Activated CD8-positive, alpha-beta memory T cell treated with anti-CD3 and anti-CD28 coated beads, Interleukin-2, amount 10 ng/mL, durations not matched to agents 7 days and 5 days (primary cell): ENCODE results near the gene TEAD3. TPM values are rescaled to one million over a fixed set of nuclear protein-coding genes. Genes with fewer than 3 reads are reported as not detected.
"Not testable (repeated sequence)": the region's sequence is repeated elsewhere in the genome, so short reads cannot be mapped to it uniquely, and the experiment has no call there.

Source experiments
- ATAC-seq: fragments of 150-1000 bp; cut with Tn5 transposase; one replicate; pipeline ENCODE4 v1.10.0; 2021; ENCODE audit warnings: moderate library complexity
- CTCF ChIA-PET: fragments of 350-600 bp; sonication (Branson Sonifier 250); formaldehyde crosslinking; loops from one replicate; lab custom pipeline; 2021; ENCODE audit warnings: antibody characterized with exemption; lab: Charles Lee
- DNase-seq: peaks from one replicate; pipeline ENCODE4 v3.0.0-alpha.2; 2020
- H3K27ac Mint-ChIP-seq: one replicate; pipeline ENCODE4 v1.8.0; 2021; ENCODE audit warnings: mild to moderate bottlenecking, mixed read lengths
- H3K27me3 Mint-ChIP-seq: one replicate; pipeline ENCODE4 v1.8.0; 2021; ENCODE audit warnings: mixed read lengths
- H3K36me3 Mint-ChIP-seq: one replicate; pipeline ENCODE4 v1.8.0; 2021; ENCODE audit warnings: mild to moderate bottlenecking, mixed read lengths
- H3K4me1 Mint-ChIP-seq: one replicate; pipeline ENCODE4 v1.8.0; 2021; ENCODE audit warnings: mixed read lengths
- H3K4me3 Mint-ChIP-seq: one replicate; pipeline ENCODE4 v1.8.0; 2021; ENCODE audit warnings: mild to moderate bottlenecking, moderate library complexity, mixed read lengths
- H3K9me3 Mint-ChIP-seq: one replicate; pipeline ENCODE4 v1.8.0; 2022; ENCODE audit warnings: low read depth, mixed read lengths
- total RNA-seq, 2 experiments: library from RNA; stranded (reverse); gene quantifications; one replicate each; pipeline ENCODE4 v1.2.3, GENCODE V29; 2021

TEAD3 gene
- total RNA-seq, 2 experiments from 2014 or later: 0.16 TPM; not detected in 1

DNA sequence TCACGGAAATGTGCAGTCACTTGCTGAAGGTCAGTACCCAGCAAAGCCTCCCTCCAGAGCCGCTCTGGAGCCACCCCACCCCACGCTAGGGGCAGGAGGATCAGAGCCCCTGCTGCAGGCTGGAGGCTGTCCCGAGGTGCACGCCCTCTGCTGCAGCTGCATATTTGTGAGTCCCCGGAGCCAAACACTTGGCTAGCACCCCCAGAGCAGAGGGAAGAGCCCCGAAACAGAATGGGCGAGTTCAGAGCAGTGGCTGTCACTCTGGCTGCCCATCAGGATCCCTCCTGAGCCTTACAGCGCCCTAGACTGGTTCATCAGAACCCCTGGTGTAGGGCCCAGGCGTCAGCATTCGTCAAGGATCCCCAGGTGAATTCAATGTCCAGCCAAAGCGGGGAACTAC, 25.3 kb upstream of the TEAD3 start:
- CTCF ChIA-PET: interaction anchor here (0.7 to 7.9 kb wide), 21 partner anchors 8 to 438 kb away, joined by 3 to 89 read pairs (median 4); partner anchors contain the start of genes ARMC12, DEF6 and TEAD3
- peak overlapping the region; percentile 73 for H3K27ac Mint-ChIP-seq
- no peak overlapping the region for H3K4me3 Mint-ChIP-seq
- H3K9me3 Mint-ChIP-seq: no peaks in the 10 kb centered on the region
- H3K27me3 Mint-ChIP-seq: peaks cover 5% of the 10 kb centered on the region
- DNase-seq (no peak), ATAC-seq (no peak)
- peaks cover 17% of the 10 kb centered on the region for H3K4me1 Mint-ChIP-seq
- H3K36me3 Mint-ChIP-seq: no peaks in the 10 kb centered on the region

- H3K27ac Mint-ChIP-seq: no peak overlapping the region
- CTCF ChIA-PET: interaction anchor here (6.4 to 7.9 kb wide), 2 partner anchors 31 to 215 kb away, joined by 73 to 89 read pairs; partner anchors contain the start of gene ARMC12
Measured at GRCh38 chr6:35521235-35521634, 24.4 kb upstream of the TEAD3 start.

GRCh38 chr6:35519313-35520015, 22.6 kb upstream of the TEAD3 start:
- DNase-seq (no peak), ATAC-seq (no peak)
- H3K36me3 Mint-ChIP-seq: no peaks in the 10 kb centered on the region
- peaks cover 8% of the 10 kb centered on the region for H3K27me3 Mint-ChIP-seq
- CTCF ChIA-PET: interaction anchor here (0.7 to 7.9 kb wide), 3 partner anchors 33 to 217 kb away, joined by 3 to 89 read pairs (median 73); partner anchors contain the start of gene ARMC12
- H3K4me1 Mint-ChIP-seq: peaks cover 18% of the 10 kb centered on the region
- no peaks in the 10 kb centered on the region for H3K9me3 Mint-ChIP-seq
- no peak overlapping the region for H3K27ac Mint-ChIP-seq
- H3K4me3 Mint-ChIP-seq: no peak overlapping the region

More at GRCh38 chr6:35521235-35521634, 24.4 kb upstream of the TEAD3 start:
- no peak overlapping the region for H3K4me3 Mint-ChIP-seq
- no peak for DNase-seq
- H3K27me3 Mint-ChIP-seq: peaks cover 8% of the 10 kb centered on the region
- no peaks in the 10 kb centered on the region for H3K9me3 Mint-ChIP-seq
- ATAC-seq: no peak
- no peaks in the 10 kb centered on the region for H3K36me3 Mint-ChIP-seq
- H3K4me1 Mint-ChIP-seq: peaks cover 17% of the 10 kb centered on the region

DNA sequence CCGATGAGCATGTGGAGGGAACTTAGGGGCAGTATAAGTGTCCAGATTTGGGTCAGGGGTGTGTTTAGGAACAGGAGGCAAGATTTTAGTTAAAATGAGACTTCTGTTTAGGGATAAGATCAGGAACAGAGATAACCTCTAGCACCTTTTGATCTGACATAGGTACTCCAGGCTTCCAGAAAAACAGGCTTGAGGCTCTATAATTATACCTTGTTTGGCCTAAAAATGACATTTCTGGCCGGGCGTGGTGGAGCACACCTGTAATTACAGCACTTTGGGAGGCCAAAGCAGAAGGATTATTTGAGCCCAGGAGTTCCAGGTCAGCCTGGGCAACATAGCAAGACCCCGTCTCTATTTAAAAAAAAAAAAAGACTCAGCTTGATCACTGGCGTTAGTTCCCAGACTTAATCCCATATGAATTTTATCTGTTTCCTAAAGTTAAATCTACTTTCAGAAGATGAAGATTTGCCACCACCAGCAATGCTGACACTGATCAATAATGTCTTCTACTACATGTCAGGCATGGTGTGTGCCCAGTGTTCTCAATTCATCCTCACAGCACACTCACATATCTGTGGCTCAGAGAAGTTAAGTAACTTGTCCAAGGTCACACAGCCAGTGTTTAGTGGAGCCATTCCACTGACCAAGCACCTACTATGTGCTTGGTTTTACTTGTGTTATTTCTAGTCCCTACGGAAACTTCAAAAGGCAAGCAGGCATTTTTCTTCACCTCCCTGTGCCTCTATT, 21.9 kb upstream of the TEAD3 start:
- ATAC-seq (no peak), DNase-seq (no peak)
- CTCF ChIA-PET: interaction anchor here (1.5 kb wide), 1 partner anchor 34 kb away, joined by 5 read pairs; no protein-coding TSS in a partner anchor
- Mint-ChIP-seq H3K9me3 (no peaks in the 10 kb centered on the region), H3K27ac (no peak overlapping the region), H3K36me3 (no peaks in the 10 kb centered on the region), H3K27me3 (peaks cover 11% of the 10 kb centered on the region), H3K4me3 (no peak overlapping the region), H3K4me1 (peaks cover 15% of the 10 kb centered on the region)

- H3K27ac Mint-ChIP-seq, ATAC-seq, H3K9me3 Mint-ChIP-seq, DNase-seq, H3K36me3 Mint-ChIP-seq, H3K4me3 Mint-ChIP-seq: not testable (repeated sequence)
- Mint-ChIP-seq H3K4me1 (peaks cover 11% of the 10 kb centered on the region), H3K27me3 (peaks cover 14% of the 10 kb centered on the region)
- CTCF ChIA-PET: interaction anchor here (1.5 to 1.6 kb wide), 2 partner anchors 9 to 34 kb away, joined by 5 to 6 read pairs; no protein-coding TSS in a partner anchor
Measured at GRCh38 chr6:35517978-35518377, 21.1 kb upstream of the TEAD3 start.

DNA sequence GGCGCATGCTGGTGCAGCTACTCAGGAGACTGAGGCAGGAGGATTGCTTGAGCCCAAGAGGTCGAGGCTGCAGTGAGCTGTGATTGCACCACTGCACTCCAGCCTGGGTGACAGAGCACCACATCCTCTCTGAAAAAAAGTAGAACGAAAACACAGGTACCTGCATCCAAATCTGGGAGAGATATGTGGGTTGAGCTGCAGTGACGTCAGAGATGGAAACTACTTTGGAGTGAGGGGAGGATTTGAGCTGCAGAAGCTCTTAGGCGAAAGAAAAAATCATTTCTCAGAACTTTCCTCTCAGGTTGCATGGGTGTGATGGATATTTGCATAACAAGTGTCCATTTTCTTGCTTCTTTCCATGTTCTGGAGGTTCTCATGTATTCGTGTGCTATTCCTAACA, 19.8 kb upstream of the TEAD3 start:
- no peak for ATAC-seq
- CTCF ChIA-PET: interaction anchor here (1.2 to 1.6 kb wide), 3 partner anchors 10 to 37 kb away, joined by 3 to 6 read pairs (median 4); no protein-coding TSS in a partner anchor
- Mint-ChIP-seq H3K27ac (no peak overlapping the region), H3K36me3 (no peaks in the 10 kb centered on the region), H3K4me3 (no peak overlapping the region), H3K9me3 (no peaks in the 10 kb centered on the region), H3K27me3 (peaks cover 16% of the 10 kb centered on the region), H3K4me1 (peaks cover 2% of the 10 kb centered on the region)
- no peak for DNase-seq

GRCh38 chr6:35515939-35516338, 19.1 kb upstream of the TEAD3 start:
- not testable (repeated sequence) for H3K9me3 Mint-ChIP-seq, H3K36me3 Mint-ChIP-seq, ATAC-seq, H3K27ac Mint-ChIP-seq, DNase-seq, H3K4me1 Mint-ChIP-seq, H3K4me3 Mint-ChIP-seq
- CTCF ChIA-PET: interaction anchor here (1.2 kb wide), 1 partner anchor 36 kb away, joined by 4 read pairs; no protein-coding TSS in a partner anchor
- H3K27me3 Mint-ChIP-seq: peaks cover 23% of the 10 kb centered on the region

DNA sequence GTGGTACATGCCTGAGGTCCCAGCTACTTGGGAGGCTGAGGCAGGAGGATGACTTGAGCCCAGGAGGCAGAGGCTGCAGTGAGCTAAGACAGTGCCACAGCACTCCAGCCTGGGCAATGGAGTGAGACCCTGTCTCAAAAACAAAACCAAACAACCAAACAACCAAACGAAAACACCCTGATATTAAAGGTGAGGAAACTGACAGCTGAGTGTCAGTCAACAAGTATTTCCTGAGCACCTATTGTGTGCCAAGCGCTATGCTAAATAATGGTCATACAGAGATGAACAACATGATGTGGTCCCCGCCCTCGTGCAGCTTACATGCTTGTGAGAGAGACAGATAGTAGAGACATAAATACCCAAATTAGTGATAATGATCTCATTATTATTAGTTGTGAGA, 17.7 kb upstream of the TEAD3 start:
- ATAC-seq: no peak
- Mint-ChIP-seq H3K4me1 (peaks cover 2% of the 10 kb centered on the region), H3K27ac (no peak overlapping the region), H3K9me3 (no peaks in the 10 kb centered on the region), H3K36me3 (no peaks in the 10 kb centered on the region), H3K27me3 (peaks cover 32% of the 10 kb centered on the region), H3K4me3 (no peak overlapping the region)
- CTCF ChIA-PET: interaction anchor here (0.7 to 0.8 kb wide), 2 partner anchors 8 to 280 kb away, joined by 3 to 4 read pairs; no protein-coding TSS in a partner anchor
- DNase-seq: no peak

DNA sequence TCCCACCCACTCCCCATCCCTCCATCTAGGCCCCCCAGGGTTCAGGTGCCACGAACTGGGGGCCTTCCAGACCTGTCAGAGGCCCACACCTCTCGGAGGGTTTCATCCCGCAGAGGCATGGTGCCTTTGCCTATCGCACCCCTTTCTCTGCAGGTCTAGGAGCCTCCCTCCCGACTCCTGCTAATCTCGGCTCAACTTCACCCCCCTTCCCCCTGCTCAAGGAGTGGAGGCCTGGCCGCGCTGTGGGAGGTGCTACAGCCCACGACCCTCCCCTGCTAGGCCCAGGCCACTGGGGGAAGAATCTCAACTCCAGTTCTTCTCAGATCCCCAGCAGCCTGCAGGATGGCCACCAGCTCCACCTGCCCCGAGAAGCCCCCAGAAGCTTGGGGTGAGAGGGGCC, 15.9 kb upstream of the TEAD3 start, which contains the start of gene TULP1:
TULP1 (minus strand) TSS at position 157 of the 400 bp plus-strand sequence; CDS start at position 119, 38 bp downstream.
- H3K27ac Mint-ChIP-seq: no peak within 1 kb of the TSS
- no peaks in the 10 kb centered on the region for H3K9me3 Mint-ChIP-seq
- no peak within 1 kb of the TSS for H3K4me3 Mint-ChIP-seq
- H3K27me3 Mint-ChIP-seq: peaks cover 28% of the 10 kb centered on the region
- no peak for ATAC-seq
- peaks cover 2% of the 10 kb centered on the region for H3K4me1 Mint-ChIP-seq
- H3K36me3 Mint-ChIP-seq: no peaks in the 10 kb centered on the region
- CTCF ChIA-PET: no interaction called here
- DNase-seq: no peak

GRCh38 chr6:35512006-35512405, 15.1 kb upstream of the TEAD3 start:
- Mint-ChIP-seq H3K4me1 (peaks cover 2% of the 10 kb centered on the region), H3K9me3 (no peaks in the 10 kb centered on the region), H3K4me3 (no peak overlapping the region), H3K27ac (no peak overlapping the region), H3K36me3 (no peaks in the 10 kb centered on the region), H3K27me3 (peaks cover 28% of the 10 kb centered on the region)
- no peak for DNase-seq
- CTCF ChIA-PET: no interaction called here
- no peak for ATAC-seq

GRCh38 chr6:35511562-35511941, 14.7 kb upstream of the TEAD3 start:
- Mint-ChIP-seq H3K27ac (no peak overlapping the region), H3K4me3 (no peak overlapping the region), H3K4me1 (peaks cover 2% of the 10 kb centered on the region), H3K9me3 (no peaks in the 10 kb centered on the region), H3K36me3 (no peaks in the 10 kb centered on the region), H3K27me3 (peaks cover 29% of the 10 kb centered on the region)
- CTCF ChIA-PET: no interaction called here
- no peak for ATAC-seq
- DNase-seq: no peak

DNA sequence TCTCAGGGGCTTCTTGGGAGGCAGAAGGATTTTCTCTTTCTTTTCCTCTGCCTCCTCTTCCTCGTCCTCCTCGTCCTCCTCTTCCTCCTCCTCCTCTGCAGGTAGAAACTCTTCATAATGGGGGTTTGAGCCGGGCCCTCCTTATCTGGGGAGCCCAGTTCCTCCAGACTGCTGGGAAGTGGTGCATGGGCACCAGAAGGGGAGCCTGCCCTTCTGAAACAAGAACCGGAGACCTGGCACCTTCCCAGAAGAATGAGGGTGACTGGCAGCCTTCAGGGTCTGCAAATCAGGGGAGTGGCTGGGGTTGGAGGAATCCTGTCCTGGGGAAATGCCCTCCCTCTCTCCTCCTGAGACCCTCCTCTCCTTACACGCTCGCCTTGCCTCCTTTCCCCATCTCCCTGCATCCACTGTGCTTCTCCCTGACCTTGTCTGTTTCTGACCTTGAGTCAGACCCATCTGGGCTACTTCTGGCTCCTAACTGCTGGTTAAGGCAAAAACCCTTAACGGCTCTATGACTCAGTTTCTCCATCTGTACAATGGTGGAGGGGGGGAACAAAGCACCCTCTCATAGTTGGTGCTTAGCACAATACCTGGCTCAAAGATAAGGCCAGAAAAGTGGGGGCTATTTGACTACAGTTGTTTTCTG, 14.2 kb upstream of the TEAD3 start:
- H3K4me3 Mint-ChIP-seq: no peak overlapping the region
- DNase-seq (no peak), ATAC-seq (no peak)
- H3K9me3 Mint-ChIP-seq: no peaks in the 10 kb centered on the region
- H3K4me1 Mint-ChIP-seq: peaks cover 2% of the 10 kb centered on the region
- H3K36me3 Mint-ChIP-seq: no peaks in the 10 kb centered on the region
- CTCF ChIA-PET: interaction anchor here (1.0 to 1.5 kb wide), 2 partner anchors 14 to 27 kb away, joined by 3 read pairs; partner anchors contain the start of gene TEAD3
- H3K27me3 Mint-ChIP-seq: peaks cover 32% of the 10 kb centered on the region
- no peak overlapping the region for H3K27ac Mint-ChIP-seq

- CTCF ChIA-PET: interaction anchor here (0.6 kb wide), 1 partner anchor 1072 kb away, joined by 3 read pairs; no protein-coding TSS in a partner anchor
- DNase-seq (no peak), ATAC-seq (no peak)
- H3K9me3 Mint-ChIP-seq: no peaks in the 10 kb centered on the region
- peaks cover 29% of the 10 kb centered on the region for H3K27me3 Mint-ChIP-seq
- H3K27ac Mint-ChIP-seq: no peak overlapping the region
- H3K4me3 Mint-ChIP-seq: no peak overlapping the region
- H3K4me1 Mint-ChIP-seq: no peaks in the 10 kb centered on the region
- no peaks in the 10 kb centered on the region for H3K36me3 Mint-ChIP-seq
Measured at GRCh38 chr6:35508542-35508941, 11.7 kb upstream of the TEAD3 start.
